HG03575 (cell line): Measurements from ENCODE around the gene CD300H.
"Not testable (repeated sequence)": the region's sequence is repeated elsewhere in the genome, so short reads cannot be mapped to it uniquely, and the experiment has no call there.

Source experiments
- ATAC-seq: cut with Tn5 transposase; IDR thresholded peaks from one replicate; pipeline ENCODE4 v1.9.1; 2021; ENCODE audit not compliant: unreplicated experiment, insufficient number of reproducible peaks, low FRiP score; ENCODE audit errors: extremely low read depth

The CD300H gene

DNA sequence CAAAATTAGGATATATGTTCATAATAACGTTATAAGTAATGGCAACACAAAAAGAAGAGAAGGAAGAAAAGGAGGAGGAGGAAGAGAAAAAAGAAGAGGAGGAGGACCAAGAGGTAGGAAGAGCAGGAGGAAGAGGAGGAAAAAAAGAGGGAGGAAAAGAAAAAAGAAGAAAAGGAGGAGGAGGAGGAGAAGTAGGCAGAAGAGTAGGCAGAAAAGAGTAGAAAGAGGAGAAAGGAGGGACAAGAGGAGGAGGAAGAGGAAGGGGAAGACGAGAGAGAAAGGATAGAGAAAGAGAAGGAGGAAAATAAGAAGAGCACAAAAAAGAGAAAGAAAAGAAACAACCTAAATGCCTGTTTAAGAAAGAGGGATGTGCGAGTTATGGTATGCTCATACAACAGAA lies 30.4 kb downstream of the CD300H start:
- no peak for ATAC-seq

DNA sequence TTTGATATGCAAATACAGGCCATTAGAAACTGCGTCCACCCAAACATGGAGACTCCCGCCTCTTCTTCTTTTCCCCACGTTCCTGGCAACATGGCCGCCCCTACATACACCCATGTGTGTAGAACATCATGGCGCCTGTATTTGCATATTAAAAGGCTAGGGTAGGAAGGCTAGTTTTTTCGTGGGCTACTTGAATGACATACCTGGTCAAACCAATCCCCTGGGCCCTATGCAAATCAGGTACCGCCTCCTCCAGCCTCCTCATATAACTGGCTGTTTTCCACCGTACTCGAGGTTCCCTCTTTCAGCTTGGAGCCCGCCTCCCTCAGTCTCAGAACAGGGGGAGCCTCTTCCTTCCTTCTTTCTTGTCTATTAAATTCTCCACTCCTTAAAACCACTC lies 35.2 kb downstream of the CD300H start:
- no peak for ATAC-seq

DNA sequence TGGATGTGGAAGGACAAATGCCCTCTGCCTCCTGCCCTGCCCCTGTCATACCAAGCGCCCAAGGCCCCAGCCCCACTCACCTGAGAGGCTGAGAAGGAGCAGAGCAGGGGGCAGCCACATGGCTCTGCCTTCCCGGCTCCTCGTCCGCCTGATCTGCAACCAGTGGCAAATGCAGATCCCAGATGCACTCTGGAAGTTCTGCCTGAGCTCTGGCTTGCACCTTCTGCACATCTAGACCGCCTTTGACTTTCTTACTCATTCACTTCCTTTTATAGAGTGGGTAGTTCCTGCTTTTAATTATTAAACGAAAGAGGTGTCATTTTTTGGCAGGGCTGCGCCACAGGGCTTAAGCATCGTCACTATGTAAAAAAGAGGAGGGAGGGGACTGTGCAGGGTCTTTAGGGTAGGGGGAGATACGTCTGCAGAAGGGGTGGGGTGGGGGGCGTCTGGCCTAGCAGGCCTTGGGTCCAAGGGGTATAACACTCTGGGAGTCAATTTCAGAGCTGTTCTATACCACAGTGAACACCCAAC lies 36.0 kb downstream of the CD300H start, which contains the start of gene CD300LB:
Gene CD300LB (minus strand): TSS at position 245 of the 531 bp plus-strand sequence. CDS start 125 bp downstream, at position 120.
- ATAC-seq = no peak

DNA sequence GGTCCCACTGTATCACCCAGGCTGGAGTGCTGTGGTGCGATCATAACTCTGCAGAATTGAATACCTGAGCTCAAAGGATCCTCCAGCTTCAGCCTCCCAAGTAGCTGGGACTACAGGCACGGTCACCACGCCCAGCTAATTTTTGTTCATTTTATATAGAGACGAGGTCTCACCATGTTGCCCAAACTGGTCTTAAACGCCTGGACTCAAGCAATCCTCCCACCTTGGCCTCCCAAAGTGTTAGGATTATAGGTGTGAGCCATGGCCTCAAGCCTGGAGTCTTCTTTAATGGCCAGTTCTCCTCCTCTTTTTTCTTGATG lies 36.5 kb downstream of the CD300H start:
- ATAC-seq = no peak

DNA sequence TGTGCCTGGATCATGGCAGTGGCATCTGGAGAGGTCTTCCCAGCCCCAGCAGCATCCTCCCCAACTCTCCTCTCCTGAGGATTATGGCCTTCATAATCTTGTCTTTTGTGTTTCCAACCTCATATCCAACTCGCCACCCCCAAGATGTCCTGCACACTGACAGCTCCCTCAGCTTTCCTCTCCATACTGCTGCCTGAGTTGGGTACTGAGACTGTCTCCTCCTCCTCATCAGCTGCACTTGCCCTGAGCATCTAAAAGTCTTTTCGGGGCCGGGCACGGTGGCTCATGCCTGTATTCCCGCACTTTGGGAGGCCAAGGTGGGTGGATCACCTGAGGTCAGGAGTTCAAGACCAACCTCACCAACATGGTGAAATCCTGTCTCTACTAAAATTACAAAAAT lies 38.1 kb downstream of the CD300H start:
- no peak for ATAC-seq

DNA sequence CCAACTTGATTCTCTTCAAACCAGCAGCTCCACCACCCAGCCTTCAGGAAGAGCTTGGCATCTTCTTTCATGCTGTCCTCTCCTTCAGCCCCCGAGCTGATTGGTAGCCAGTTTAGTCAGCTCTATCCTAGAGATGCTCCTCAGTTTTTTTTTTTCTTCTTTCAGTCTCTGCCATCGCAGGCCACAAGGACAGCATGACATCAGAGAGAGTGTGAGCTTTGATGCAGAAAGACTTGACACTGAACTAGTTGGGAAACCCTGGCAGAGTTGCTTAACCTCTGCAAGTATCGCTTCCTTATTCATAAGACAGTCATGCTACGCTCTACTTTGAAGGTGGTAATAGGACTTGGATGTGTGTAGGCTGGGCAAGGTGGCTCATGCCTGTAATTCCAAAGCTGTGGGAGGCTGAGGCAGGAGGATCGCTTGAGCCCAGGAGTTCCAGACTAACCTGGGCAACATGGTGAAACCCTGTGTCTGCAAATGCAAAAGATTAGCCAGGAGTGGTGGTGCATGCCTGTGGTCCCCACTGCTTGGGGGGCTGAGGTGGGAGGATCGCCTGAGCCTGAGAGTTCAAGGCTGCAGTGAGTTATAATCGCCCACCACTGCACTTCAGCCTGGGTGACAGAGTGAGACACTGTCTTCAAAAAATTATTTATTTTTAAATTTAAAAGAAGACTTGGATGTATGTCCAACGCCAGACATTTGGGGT lies 38.7 kb downstream of the CD300H start:
- ATAC-seq = peak; percentile 87

DNA sequence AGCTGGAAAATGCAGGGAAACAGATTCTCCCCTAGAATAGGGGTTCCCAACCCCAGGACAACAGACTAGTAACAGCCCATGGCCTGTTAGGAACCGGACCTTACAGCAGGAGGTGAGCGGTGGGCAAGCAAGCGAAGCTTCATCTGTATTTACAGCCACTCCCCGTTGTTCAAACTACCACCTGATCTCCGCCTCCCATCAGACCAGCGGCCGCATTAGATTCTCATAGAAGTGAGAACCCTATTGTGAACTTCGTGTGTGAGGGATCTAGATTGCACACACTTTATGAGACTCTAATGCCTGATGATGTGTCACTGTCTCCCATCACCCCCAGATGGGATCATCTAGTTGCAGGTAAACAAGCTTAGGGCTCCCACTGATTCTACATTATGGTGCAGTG lies 39.6 kb downstream of the CD300H start:
- no peak for ATAC-seq

DNA sequence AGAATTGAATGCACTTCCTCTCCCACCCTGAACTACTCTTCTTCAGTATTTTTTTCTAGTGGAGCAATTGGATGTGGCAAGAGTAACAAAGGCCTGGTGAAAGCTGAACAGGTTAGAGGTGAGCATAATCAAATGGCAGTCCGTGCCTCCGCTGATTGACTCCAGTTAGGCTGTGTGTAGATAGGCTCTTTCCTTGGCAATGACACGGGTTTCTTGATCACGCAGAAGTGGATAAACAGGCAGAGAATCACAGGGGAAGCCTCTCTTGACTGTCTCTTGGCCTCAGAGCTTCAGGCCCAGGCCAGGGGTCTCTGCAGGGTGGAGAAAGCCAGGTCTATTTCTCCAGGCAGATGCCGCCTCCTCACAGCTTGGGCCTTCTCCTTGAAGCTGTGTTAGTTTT lies 40.2 kb downstream of the CD300H start:
- ATAC-seq = no peak

DNA sequence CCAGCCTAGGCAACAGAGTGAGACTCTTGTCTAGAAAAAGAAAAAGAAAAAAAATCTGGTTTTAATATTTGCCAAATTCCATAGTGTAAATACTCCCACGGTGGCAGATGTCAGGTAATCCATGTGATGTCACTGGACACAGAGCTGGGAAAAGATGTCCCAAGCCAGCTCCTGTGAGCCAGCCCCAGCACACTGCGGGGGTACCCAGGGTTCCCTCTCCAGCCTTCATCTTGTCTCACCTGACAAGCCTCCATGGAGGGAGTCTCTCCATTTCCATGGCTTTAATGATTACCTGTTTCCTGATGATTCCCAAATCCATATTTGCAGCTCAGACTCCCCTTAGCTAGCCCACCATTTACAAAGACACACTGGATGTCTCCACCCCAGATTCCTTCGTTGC lies 40.6 kb downstream of the CD300H start:
- ATAC-seq = no peak

DNA sequence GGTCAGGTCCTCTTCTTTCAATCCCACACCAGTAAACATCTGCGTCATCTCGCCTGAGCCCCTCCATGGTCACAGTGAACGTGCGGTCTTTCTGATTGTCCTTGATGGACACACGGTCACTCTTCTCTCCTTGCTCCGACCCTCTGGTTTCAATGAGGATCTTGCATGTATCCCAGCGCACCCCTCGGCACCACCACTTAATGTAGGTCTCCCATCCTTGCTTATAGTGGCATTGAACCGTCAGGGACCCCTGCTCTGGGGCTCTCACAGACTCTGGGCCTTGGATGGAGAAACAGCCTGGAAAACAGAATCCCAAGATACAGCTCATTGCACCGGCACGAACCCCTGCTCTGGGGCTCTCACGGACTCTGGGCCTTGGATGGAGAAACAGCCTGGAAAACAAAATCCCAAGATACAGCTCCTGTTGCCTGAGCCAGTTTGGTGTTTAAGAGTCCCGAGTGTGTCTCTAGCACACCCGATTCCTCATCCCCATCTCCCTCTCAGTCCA lies 41.5 kb downstream of the CD300H start:
- no peak for ATAC-seq

DNA sequence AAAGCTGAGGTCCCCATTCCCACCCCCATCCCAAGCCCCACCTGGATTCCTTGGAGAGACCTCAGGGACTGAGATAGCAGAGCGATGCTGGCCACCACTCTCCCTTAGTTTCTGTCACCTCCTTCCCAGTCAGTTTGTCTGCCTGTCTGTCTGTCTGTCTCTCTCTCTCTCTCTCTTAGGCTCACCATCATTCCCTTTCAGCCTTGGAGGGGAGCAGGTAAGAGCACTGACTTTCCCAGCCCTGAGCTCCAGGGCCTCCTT lies 41.9 kb downstream of the CD300H start:
- no peak for ATAC-seq

DNA sequence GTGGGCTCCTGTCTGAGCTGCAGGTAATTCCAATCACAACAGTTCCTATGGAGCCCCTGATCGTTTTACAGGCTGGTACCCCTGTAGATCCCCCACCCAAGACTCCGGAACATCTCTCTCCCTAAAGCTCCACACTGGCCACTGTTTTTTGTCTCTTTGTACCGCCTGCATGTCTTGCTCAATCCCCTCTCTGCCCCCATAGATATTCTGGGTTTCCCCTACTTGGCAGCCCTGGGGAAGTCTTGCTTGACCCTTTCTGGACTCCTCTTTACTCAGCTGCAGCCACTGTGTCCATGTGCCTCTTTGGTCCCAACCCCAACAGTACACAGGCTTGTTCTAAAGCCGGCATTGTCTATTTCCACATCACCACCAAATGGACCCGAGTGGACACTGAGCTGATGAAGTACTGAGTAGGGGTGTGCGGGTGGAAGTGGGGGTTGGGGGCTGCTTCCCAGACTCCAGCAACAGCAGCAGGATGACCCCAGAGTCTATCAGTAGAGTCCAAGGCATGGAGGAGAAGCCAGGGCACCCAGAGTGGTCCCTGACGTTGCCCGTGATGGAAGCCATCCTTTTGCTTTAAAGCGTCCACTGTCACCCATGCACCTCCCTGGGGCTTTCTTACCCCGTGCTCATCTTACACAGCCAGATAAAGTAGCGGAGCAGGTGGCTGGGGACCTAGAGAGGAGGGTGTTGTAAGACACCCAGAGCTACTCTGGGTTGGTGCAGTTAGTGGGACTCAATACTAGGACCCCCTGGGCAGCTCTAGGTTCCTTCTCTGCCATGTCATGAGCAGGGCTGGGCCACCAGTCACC lies 42.5 kb downstream of the CD300H start:
- ATAC-seq = no peak

DNA sequence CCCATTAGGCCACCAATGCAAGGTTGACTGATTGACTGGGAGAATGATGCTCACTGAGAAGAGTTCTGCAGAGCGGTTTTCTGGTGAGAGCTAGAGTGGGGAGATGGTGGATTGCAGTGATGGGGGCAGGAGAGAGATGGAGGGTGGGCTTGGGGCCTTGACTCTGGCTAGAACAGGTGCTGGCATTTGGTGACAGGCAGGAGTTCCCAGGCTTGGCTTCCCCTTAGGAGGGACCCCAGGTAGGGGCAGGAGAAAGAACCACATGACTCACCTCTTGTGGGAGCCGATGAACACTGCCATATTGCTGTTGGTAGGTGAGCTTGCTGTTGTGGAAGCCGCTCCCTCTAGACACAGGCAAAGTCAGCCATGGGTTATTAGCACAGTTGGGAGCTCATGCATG lies 44.0 kb downstream of the CD300H start:
- ATAC-seq = no peak

DNA sequence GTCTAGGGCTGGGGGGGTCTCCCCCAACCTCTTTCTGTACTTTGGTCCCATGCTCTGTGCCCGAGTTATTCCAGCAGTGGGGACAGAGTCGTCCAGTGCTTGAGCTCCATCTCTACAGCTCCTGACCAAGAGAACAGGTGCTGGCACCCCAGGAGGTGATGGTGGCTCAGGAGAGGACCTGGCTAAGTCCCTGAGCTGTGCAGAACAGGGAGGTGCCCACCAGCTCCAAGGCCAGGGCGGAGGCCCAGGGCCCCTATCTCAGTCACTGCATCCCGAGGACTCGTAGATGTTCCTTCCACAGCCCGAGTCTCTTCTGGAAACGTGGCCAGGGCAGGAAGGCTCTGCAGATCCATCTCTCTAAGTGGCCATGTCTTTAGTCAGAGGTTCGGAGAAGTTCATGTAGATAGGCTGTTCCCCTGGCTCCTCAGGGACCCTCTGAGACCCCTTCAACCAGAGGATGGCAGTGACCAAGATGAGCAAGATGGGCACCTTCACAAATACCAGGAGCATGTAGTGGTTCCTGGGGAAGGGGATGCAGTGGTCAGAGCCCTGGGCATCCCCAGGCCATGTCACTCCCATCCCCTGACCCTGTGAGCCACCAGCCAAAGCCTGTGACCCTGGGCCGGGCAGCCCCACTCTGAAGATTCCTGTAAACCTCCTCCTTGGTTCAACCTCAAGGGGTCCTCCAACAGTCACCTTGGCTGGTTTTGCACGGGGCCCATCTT lies 44.8 kb downstream of the CD300H start:
- no peak for ATAC-seq

DNA sequence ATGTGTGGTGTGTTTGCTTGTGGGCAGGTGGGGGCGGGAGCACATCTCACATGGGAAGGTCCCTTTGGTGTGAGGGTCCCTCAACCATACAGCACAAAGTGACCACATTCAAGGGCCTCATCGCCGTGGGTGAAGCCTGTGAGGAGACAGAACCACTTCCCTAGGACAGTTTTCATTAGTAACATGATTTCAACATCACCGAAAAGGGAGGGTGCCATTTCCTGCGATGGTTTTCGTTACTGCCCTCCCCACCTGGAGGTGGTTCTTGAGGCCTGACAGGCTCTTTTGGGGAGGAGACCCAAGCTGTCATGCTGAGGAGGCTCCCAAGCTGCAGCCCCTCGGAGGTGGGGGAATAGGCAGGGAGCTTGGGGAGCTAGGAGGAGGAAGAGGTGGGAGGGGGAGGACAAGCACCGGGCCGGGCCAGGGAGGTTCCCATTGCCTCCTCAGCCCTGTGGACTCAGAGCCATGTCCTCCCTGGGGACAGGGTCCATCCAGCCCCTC lies 45.6 kb downstream of the CD300H start:
- ATAC-seq = no peak

DNA sequence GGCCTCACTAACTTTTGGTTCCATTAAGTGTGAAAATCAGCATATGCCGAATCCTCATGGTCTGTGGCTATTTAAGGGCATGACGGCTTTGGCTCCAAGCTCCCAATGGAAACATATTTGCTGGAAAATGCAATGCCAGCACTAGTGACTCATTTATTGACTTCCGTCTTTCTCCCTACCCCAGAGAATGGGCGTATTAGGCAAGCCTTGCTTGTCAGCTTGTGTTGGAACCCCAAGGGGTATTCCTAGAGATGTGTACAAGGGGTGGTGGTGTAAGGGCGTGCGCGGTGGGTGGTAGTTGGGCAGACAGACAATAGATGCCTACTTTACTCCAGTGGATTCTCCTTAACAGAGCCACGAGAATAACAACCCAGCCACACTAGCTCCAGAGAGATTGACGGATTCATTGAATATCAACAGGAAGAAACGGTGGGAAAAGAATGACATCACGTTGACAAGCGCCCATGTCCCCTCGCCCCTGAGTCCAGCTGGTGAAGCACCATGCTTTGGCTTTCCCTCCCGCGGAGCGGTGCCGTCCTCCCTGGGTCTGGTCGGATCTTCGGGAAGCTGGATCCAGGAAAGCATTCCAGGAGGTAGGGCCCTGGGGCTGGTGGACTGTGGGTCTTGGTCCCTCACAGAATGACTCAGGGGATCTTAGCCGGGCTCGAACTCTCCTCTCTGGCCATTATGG lies 46.4 kb downstream of the CD300H start:
- ATAC-seq = no peak

DNA sequence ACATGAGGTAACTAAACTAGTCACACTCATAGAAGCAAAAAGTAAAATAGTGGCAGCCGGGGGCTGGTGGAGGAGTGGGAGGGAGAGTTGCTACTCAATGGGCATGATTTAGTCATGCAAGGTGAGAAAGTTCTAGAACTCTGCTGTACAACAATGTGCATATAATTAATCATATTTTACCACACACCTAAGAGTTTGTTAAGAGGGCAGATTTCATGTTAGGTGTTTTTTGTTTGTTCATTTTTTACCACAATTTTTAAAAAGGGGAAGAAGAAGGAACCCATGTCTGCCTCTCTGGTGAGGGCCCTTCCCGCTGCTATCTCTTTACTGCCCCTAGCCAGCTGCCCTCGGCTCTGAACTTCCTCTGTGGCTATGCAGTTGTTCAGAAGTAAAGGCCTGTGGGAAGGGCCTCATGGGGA lies 47.3 kb downstream of the CD300H start:
- no peak for ATAC-seq

DNA sequence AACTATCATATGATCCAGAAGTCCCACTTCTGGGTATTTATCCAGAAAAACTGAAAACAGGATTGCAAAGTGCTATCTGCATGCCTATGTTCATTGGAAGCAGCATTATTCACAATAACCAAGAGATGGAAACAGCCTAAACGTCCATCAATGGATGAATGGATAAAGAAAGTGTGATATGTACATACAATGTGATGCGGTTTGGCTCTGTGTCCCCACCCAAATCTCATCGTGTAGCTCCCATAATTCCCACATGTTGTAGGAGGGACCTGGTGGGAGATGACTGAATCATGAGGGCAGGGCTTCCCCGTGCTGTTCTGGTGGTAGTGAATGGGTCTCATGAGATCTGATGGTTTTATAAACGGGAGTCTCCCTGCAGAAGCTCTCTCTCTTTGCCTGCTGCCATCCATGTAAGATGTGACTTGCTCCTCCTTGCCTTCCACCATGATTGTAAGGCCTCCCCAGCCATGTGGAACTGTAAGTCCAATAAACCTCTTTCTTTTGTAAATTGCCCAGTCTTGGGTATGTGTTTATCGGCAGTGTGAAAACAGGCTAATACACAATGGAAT lies 48.8 kb downstream of the CD300H start:
- ATAC-seq = not testable (repeated sequence)
